SU-DHL-6 (cell line): ENCODE results near the gene SPRY2.

Source experiments
- H2AFZ ChIP-seq: fragments of 200-600 bp; sonication (generic); 2 replicates; pipeline ENCODE4 v1.6.1; 2014; ENCODE audit warnings: low read depth, mild to moderate bottlenecking, moderate library complexity, mixed read lengths, antibody characterized with exemption, low read length; ENCODE audit not compliant: severe bottlenecking
- H3F3A ChIP-seq: fragments of 200-600 bp; shearing (Covaris generic); 2 replicates; pipeline ENCODE4 v1.6.0; 2016; ENCODE audit warnings: antibody characterized with exemption, mild to moderate bottlenecking; ENCODE audit not compliant: insufficient read depth
- H3K27ac ChIP-seq: fragments of 200-600 bp; sonication (generic); 2 replicates; pipeline ENCODE4 v1.5.1; 2016; ENCODE audit warnings: low read depth, mild to moderate bottlenecking, low read length, moderate library complexity, mixed read lengths
- H3K27me3 ChIP-seq: fragments of 200-600 bp; sonication (generic), shearing (Covaris generic); 2 replicates; pipeline ENCODE4 v1.6.0; 2014; ENCODE audit warnings: mild to moderate bottlenecking, low read length
- H3K36me3 ChIP-seq: fragments of 200-600 bp; sonication (generic); 2 replicates; pipeline ENCODE4 v1.6.1; 2014; ENCODE audit warnings: mild to moderate bottlenecking, low read length, mixed read lengths
- H3K4me2 ChIP-seq: fragments of 300-600, 200-600 bp; shearing (Covaris generic), sonication (generic); 2 replicates; pipeline ENCODE4 v1.6.0; 2014; ENCODE audit warnings: low read length, low read depth, mild to moderate bottlenecking; ENCODE audit not compliant: poor library complexity, severe bottlenecking
- H3K4me3 ChIP-seq: fragments of 200-600 bp; sonication (generic); 2 replicates; pipeline ENCODE4 v1.5.1; 2014; ENCODE audit warnings: antibody characterized with exemption, low read length, mild to moderate bottlenecking, mixed read lengths; ENCODE audit not compliant: insufficient read depth, poor library complexity, severe bottlenecking
- H3K79me2 ChIP-seq: fragments of 200-600 bp; sonication (generic); 2 replicates; pipeline ENCODE4 v1.6.1; 2014; ENCODE audit warnings: mild to moderate bottlenecking, low read length, moderate library complexity; ENCODE audit not compliant: insufficient read depth
- H3K9ac ChIP-seq: fragments of 200-600 bp; sonication (generic); 2 replicates; pipeline ENCODE4 v1.7.0; 2014; ENCODE audit warnings: mild to moderate bottlenecking, low read length
- H3K9me2 ChIP-seq: fragments of 200-600 bp; sonication (generic); replicated peaks from 2 replicates; pipeline ENCODE4 v1.6.1; 2014; ENCODE audit warnings: low read length; ENCODE audit not compliant: insufficient read depth
- H3K9me3 ChIP-seq: fragments of 200-600 bp; sonication (generic); 2 replicates; pipeline ENCODE4 v1.6.1; 2014; ENCODE audit warnings: low read length, mixed read lengths; ENCODE audit not compliant: insufficient read depth
- H4K20me1 ChIP-seq: fragments of 200-600 bp; sonication (generic); 2 replicates; pipeline ENCODE4 v1.6.1; 2014; ENCODE audit warnings: low read depth, mild to moderate bottlenecking, antibody characterized with exemption, low read length, moderate library complexity, mixed read lengths
- EZH2phosphoT487 ChIP-seq: fragments of 200-600 bp; sonication (generic), shearing (Covaris generic); conservative IDR thresholded peaks from 2 replicates; pipeline ENCODE4 v1.6.1; 2018; ENCODE audit warnings: mild to moderate bottlenecking, antibody characterized with exemption, low read length, moderate library complexity, mixed read lengths
- TF ChIP-seq, protein P1 (sequence below): fragments of 200-600 bp; sonication (generic); IDR thresholded peaks from one replicate; pipeline ENCODE4 v1.5.1; 2017; ENCODE audit warnings: antibody characterized with exemption, mild to moderate bottlenecking, low read length, moderate library complexity; ENCODE audit not compliant: insufficient read depth, poor library complexity, severe bottlenecking

The SPRY2 gene

DNA sequence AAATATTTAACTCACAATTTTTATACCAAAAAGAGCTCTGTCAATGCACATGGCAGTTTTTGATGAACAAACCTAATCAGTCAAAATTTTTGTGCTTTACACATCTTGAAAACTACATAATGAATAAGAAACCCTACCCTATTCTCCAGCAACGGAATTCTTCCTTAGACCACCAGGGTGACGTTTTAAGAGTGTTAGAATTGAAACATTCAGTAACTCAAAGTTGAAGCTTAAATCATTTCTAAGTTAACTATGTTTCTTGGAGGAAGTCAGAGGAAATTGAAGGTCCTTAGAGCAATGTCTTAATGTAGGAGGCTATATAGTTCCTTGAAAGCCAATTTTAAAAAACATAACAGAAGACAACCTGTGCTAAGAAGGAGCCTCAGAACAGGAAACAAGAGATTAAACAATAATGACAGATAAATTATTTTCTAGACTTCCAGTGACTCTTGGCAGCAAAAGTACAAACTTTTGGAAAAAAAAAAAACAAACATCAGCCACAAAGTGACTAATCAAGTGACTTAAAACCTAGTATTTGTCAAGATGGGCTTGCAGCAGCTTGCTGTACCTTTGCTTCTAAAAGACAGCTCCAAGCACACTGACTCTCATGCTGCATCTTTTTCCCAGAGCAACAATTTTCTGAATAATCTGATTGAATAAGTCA lies 6.2 kb downstream of the SPRY2 start:
- Histone ChIP-seq H3K27ac (no peak overlapping the region), H3F3A (no peaks in the 10 kb centered on the region), H3K4me3 (no peak overlapping the region), H3K9me2 (no peaks in the 10 kb centered on the region), H2AFZ (no peak overlapping the region), H3K36me3 (no peaks in the 10 kb centered on the region), H3K79me2 (no peaks in the 10 kb centered on the region), H3K9me3 (no peaks in the 10 kb centered on the region), H4K20me1 (no peaks in the 10 kb centered on the region), H3K9ac (no peak overlapping the region), H3K4me2 (no peak overlapping the region), H3K27me3 (no peaks in the 10 kb centered on the region)
- no peak for TF ChIP-seq EZH2phosphoT487
- TF ChIP-seq, protein P1, sequence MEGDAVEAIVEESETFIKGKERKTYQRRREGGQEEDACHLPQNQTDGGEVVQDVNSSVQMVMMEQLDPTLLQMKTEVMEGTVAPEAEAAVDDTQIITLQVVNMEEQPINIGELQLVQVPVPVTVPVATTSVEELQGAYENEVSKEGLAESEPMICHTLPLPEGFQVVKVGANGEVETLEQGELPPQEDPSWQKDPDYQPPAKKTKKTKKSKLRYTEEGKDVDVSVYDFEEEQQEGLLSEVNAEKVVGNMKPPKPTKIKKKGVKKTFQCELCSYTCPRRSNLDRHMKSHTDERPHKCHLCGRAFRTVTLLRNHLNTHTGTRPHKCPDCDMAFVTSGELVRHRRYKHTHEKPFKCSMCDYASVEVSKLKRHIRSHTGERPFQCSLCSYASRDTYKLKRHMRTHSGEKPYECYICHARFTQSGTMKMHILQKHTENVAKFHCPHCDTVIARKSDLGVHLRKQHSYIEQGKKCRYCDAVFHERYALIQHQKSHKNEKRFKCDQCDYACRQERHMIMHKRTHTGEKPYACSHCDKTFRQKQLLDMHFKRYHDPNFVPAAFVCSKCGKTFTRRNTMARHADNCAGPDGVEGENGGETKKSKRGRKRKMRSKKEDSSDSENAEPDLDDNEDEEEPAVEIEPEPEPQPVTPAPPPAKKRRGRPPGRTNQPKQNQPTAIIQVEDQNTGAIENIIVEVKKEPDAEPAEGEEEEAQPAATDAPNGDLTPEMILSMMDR, result no peak

GRCh38 chr13:80331984-80332383 lies 8.9 kb downstream of the SPRY2 start:
- no peaks in the 10 kb centered on the region for H3K79me2 ChIP-seq
- no peaks in the 10 kb centered on the region for H4K20me1 ChIP-seq
- no peak overlapping the region for H3K4me3 ChIP-seq
- TF ChIP-seq EZH2phosphoT487, result no peak
- TF ChIP-seq, protein P1, result no peak
- no peaks in the 10 kb centered on the region for H3K27me3 ChIP-seq
- H2AFZ ChIP-seq, result no peak overlapping the region
- no peak overlapping the region for H3K4me2 ChIP-seq
- H3K27ac ChIP-seq, result no peak overlapping the region
- H3K36me3 ChIP-seq, result no peaks in the 10 kb centered on the region
- no peak overlapping the region for H3K9ac ChIP-seq
- H3F3A ChIP-seq, result no peaks in the 10 kb centered on the region
- H3K9me3 ChIP-seq, result no peaks in the 10 kb centered on the region
- H3K9me2 ChIP-seq, result no peaks in the 10 kb centered on the region

- H3K4me2 ChIP-seq, result no peak overlapping the region
- no peak overlapping the region for H3K4me3 ChIP-seq
- H3K27ac ChIP-seq, result no peak overlapping the region
- H2AFZ ChIP-seq, result no peak overlapping the region
- no peaks in the 10 kb centered on the region for H3F3A ChIP-seq
- no peak overlapping the region for H3K9ac ChIP-seq
- no peaks in the 10 kb centered on the region for H3K36me3 ChIP-seq
- H3K27me3 ChIP-seq, result no peaks in the 10 kb centered on the region
- no peaks in the 10 kb centered on the region for H3K9me3 ChIP-seq
- no peak for TF ChIP-seq EZH2phosphoT487
- TF ChIP-seq, protein P1, result no peak
- no peaks in the 10 kb centered on the region for H4K20me1 ChIP-seq
- H3K9me2 ChIP-seq, result no peaks in the 10 kb centered on the region
- no peaks in the 10 kb centered on the region for H3K79me2 ChIP-seq
These were observed 11.7 kb downstream of the SPRY2 start for GRCh38 chr13:80329250-80329649.
